SK-N-SH (cell line): Measurements from ENCODE around the gene SH3PXD2A. TPM values are rescaled to one million over a fixed set of nuclear protein-coding genes. Genes with fewer than 3 reads are reported as not detected.

Experiments used
- CTCF ChIA-PET: fragments of 300-600, 350-600 bp; formaldehyde crosslinking; extraction: SDS; loops from one replicate; lab custom pipeline; 2021; lab: Yijun Ruan, JAX
- POLR2A ChIA-PET: fragments of 350-600 bp; sonication (Branson Sonifier 250); formaldehyde crosslinking; extraction: SDS; loops from one replicate; lab custom pipeline; 2020; ENCODE audit warnings: antibody characterized with exemption, inconsistent platforms; lab: Yijun Ruan, JAX
- DNase-seq: peaks from one replicate; pipeline ENCODE4 v3.0.0; 2012
- H2AFZ ChIP-seq: fragments of 200-600 bp; sonication (generic); 2 replicates; pipeline ENCODE4 v1.8.1; 2016; ENCODE audit warnings: antibody characterized with exemption, mild to moderate bottlenecking, low read depth
- H3F3A ChIP-seq: fragments of 200-600 bp; sonication (generic); replicated peaks from 2 replicates; pipeline ENCODE3; 2016; ENCODE audit warnings: antibody characterized with exemption, mild to moderate bottlenecking; ENCODE audit not compliant: insufficient read depth
- H3K27ac ChIP-seq, 2 experiments: fragments of 200-500 bp in 1 of 2; fragments of 200-600 bp in 1 of 2; sonication (Bioruptor generic) in 1 of 2; sonication (generic), shearing (Covaris generic) in 1 of 2; 2 replicates each; pipeline versions ENCODE4 v1.5.1 to v1.6.1; 2014 to 2016; ENCODE audit warnings: low read depth in 2 of 2, inconsistent platforms in 1 of 2, low read length in 1 of 2, mild to moderate bottlenecking in 1 of 2, mixed read lengths in 1 of 2
- H3K27me3 ChIP-seq: fragments of 200-600 bp; sonication (generic), shearing (Covaris generic); 2 replicates; pipeline ENCODE4 v1.6.1; 2016; ENCODE audit warnings: mixed run types; ENCODE audit not compliant: insufficient read depth
- H3K36me3 ChIP-seq, 2 experiments: fragments of 200-500 bp in 1 of 2; fragments of 200-600 bp in 1 of 2; sonication (Bioruptor generic) in 1 of 2; sonication (generic) in 1 of 2; replicated peaks in 1 of 2; 2 replicates each; pipeline versions ENCODE3 to v1.5.1; 2014 to 2016; ENCODE audit warnings: low read length in 1 of 2, mild to moderate bottlenecking in 1 of 2; ENCODE audit not compliant: insufficient read depth in 2 of 2, control insufficient read depth in 1 of 2
- H3K4me1 ChIP-seq, 2 experiments: fragments of 200-500 bp in 1 of 2; fragments of 200-600 bp in 1 of 2; sonication (Bioruptor generic) in 1 of 2; sonication (generic), shearing (Covaris generic) in 1 of 2; 2 replicates each; pipeline versions ENCODE4 v1.5.1 to v1.6.1; 2014 to 2016; ENCODE audit warnings: low read depth in 1 of 2, low read length in 1 of 2, mixed run types in 1 of 2; ENCODE audit not compliant: insufficient read depth in 2 of 2, control insufficient read depth in 1 of 2
- H3K4me2 ChIP-seq: fragments of 200-600 bp; sonication (generic), shearing (Covaris generic); 2 replicates; pipeline ENCODE4 v1.6.1; 2017; ENCODE audit warnings: mixed run types
- H3K4me3 ChIP-seq, 2 experiments: fragments of 200-500 bp in 1 of 2; fragments of 200-600 bp in 1 of 2; sonication (Bioruptor generic) in 1 of 2; sonication (generic), shearing (Covaris generic) in 1 of 2; 2 replicates each; pipeline versions ENCODE4 v1.5.1 to v1.8.1; 2014 to 2016; ENCODE audit warnings: low read depth in 2 of 2, inconsistent platforms in 1 of 2, low read length in 1 of 2, mild to moderate bottlenecking in 1 of 2, mixed read lengths in 1 of 2, moderate library complexity in 1 of 2
- H3K79me2 ChIP-seq: fragments of 200-600 bp; sonication (generic); 2 replicates; pipeline ENCODE4 v1.8.1; 2017; ENCODE audit warnings: mild to moderate bottlenecking; ENCODE audit not compliant: insufficient read depth
- H3K9ac ChIP-seq: fragments of 200-600 bp; sonication (generic); 2 replicates; pipeline ENCODE4 v1.6.1; 2017; ENCODE audit warnings: mixed run types
- H3K9me2 ChIP-seq: fragments of 200-600 bp; sonication (generic); 2 replicates; pipeline ENCODE4 v1.6.1; 2017; ENCODE audit warnings: mixed run types
- H3K9me3 ChIP-seq: fragments of 200-600 bp; sonication (generic); 2 replicates; pipeline ENCODE4 v1.6.1; 2017; ENCODE audit warnings: mixed run types, mild to moderate bottlenecking, moderate library complexity
- H4K20me1 ChIP-seq: fragments of 200-600 bp; sonication (generic); 2 replicates; pipeline ENCODE4 v1.6.1; 2017; ENCODE audit warnings: mild to moderate bottlenecking, mixed run types; ENCODE audit not compliant: insufficient read depth
- CTCF ChIP-seq: fragments of 200-600 bp; sonication (generic); IDR thresholded peaks from 2 replicates; pipeline ENCODE4 v1.6.1; 2017; ENCODE audit warnings: antibody characterized with exemption, mild to moderate bottlenecking, moderate library complexity
- EP300 ChIP-seq, 2 experiments: IDR thresholded peaks; 2 replicates each; pipeline versions ENCODE4 v1.4.0 to v1.6.1; 2012; ENCODE audit warnings: borderline replicate concordance in 1 of 2, low read depth in 1 of 2, low read length in 1 of 2
- FOSL2 ChIP-seq: IDR thresholded peaks from 2 replicates; pipeline ENCODE4 v1.4.0; 2012; ENCODE audit warnings: low read depth, mild to moderate bottlenecking, moderate library complexity, borderline replicate concordance
- GABPA ChIP-seq: IDR thresholded peaks from 2 replicates; pipeline ENCODE4 v1.4.0; 2012; ENCODE audit warnings: low read depth, mild to moderate bottlenecking
- GATA2 ChIP-seq: sonication (generic); formaldehyde crosslinking; IDR thresholded peaks from 2 replicates; pipeline ENCODE4 v1.5.0; 2020; ENCODE audit warnings: mild to moderate bottlenecking, missing genetic modification reagents
- JUND ChIP-seq: IDR thresholded peaks from 2 replicates; pipeline ENCODE4 v1.4.0; 2012
- MEF2A ChIP-seq: IDR thresholded peaks from 2 replicates; pipeline ENCODE4 v1.4.0; 2012; ENCODE audit warnings: low read depth, borderline replicate concordance
- NFIC ChIP-seq: IDR thresholded peaks from 2 replicates; pipeline ENCODE4 v1.4.0; 2012; ENCODE audit warnings: borderline replicate concordance
- NRF1 ChIP-seq: IDR thresholded peaks from 2 replicates; pipeline ENCODE4 v1.6.1; 2012; ENCODE audit warnings: low read depth, mild to moderate bottlenecking, low read length
- RAD21 ChIP-seq: IDR thresholded peaks from 2 replicates; pipeline ENCODE4 v1.6.1; 2012; ENCODE audit warnings: mild to moderate bottlenecking, low read length
- RCOR1 ChIP-seq: fragments of 150-350 bp; IDR thresholded peaks from 2 replicates; pipeline ENCODE4 v1.6.1; 2017; ENCODE audit warnings: antibody characterized with exemption, low read length
- REST ChIP-seq: IDR thresholded peaks from 2 replicates; pipeline ENCODE4 v1.6.1; 2012; ENCODE audit warnings: mild to moderate bottlenecking, low read depth, low read length, moderate library complexity
- RXRA ChIP-seq: IDR thresholded peaks from 2 replicates; pipeline ENCODE4 v1.4.0; 2012; ENCODE audit warnings: low read depth, mild to moderate bottlenecking, borderline replicate concordance
- SIN3A ChIP-seq: IDR thresholded peaks from 2 replicates; pipeline ENCODE4 v1.6.1; 2012; ENCODE audit warnings: low read depth, mild to moderate bottlenecking, low read length, moderate library complexity, borderline replicate concordance
- TCF12 ChIP-seq: IDR thresholded peaks from 2 replicates; pipeline ENCODE4 v1.4.0; 2012
- USF1 ChIP-seq: IDR thresholded peaks from 2 replicates; pipeline ENCODE4 v1.4.0; 2012; ENCODE audit warnings: low read depth, borderline replicate concordance
- USF2 ChIP-seq: fragments of 150-350 bp; IDR thresholded peaks from 2 replicates; pipeline ENCODE4 v1.6.1; 2017; ENCODE audit warnings: antibody characterized with exemption, low read length, low read depth, borderline replicate concordance
- YY1 ChIP-seq: IDR thresholded peaks from 2 replicates; pipeline ENCODE4 v1.4.0; 2012; ENCODE audit warnings: low read depth, mild to moderate bottlenecking
- ZBTB33 ChIP-seq: IDR thresholded peaks from 2 replicates; pipeline ENCODE4 v1.4.0; 2012; ENCODE audit warnings: low read depth, borderline replicate concordance
- WGBS: methylation state at CpG from one replicate; pipeline ENCODE4 v1.1.6; 2017; ENCODE audit warnings: low lambda C conversion rate; 5-methylcytosine and 5-hydroxymethylcytosine counted together
- polyA plus RNA-seq, 3 experiments: library from polyadenylated mRNA; depleted of rRNA; stranded (reverse); fragments of >200 nt; gene quantifications; 2 replicates each; pipeline ENCODE4 v1.2.3, GENCODE V29; 2012

SH3PXD2A gene
- polyA plus RNA-seq, 1 of the 3 experiments (the other 2 are of a cell fraction), result 2.5 TPM

GRCh38 chr10:103805781-103806180 is 49.6 kb downstream of the SH3PXD2A start:
- Histone ChIP-seq H3F3A (no peaks in the 10 kb centered on the region), H3K79me2 (no peaks in the 10 kb centered on the region), H3K4me1 (peaks cover 0 to 56% of the 10 kb centered on the region in 2 experiments; a peak in 2 of 4 replicates), H4K20me1 (0 out of 2 replicates have a peak, but pooled peaks cover 8% of the 10 kb centered on the region), H2AFZ (no peak overlapping the region), H3K4me3 (no peak overlapping the region), H3K27me3 (no peaks in the 10 kb centered on the region), H3K4me2 (no peak overlapping the region), H3K27ac (no peak overlapping the region), H3K9ac (no peak overlapping the region), H3K9me3 (no peaks in the 10 kb centered on the region), H3K9me2 (no peaks in the 10 kb centered on the region), H3K36me3 (no peaks in the 10 kb centered on the region)
- CTCF ChIA-PET, result interaction anchor here (1.2 to 1.6 kb wide), 3 partner anchors 9 to 53 kb away, joined by 3 to 4 read pairs (median 3); no protein-coding TSS in a partner anchor
- TF ChIP-seq ZBTB33, result no peak
- no peak for TF ChIP-seq REST
- TF ChIP-seq USF2, result no peak
- TF ChIP-seq GATA2 (CRISPR knock-in tag), result no peak
- no peak for TF ChIP-seq RXRA
- no peak for TF ChIP-seq USF1
- TF ChIP-seq GABPA, result no peak
- TF ChIP-seq RCOR1, result no peak
- TF ChIP-seq YY1, result no peak
- TF ChIP-seq TCF12, result no peak
- no peak for TF ChIP-seq JUND
- TF ChIP-seq NRF1, result no peak
- TF ChIP-seq SIN3A, result no peak
- TF ChIP-seq RAD21, result no peak
- TF ChIP-seq CTCF, result no peak
- no peak for TF ChIP-seq FOSL2
- TF ChIP-seq MEF2A, result no peak
- TF ChIP-seq NFIC, result no peak
- no peak for TF ChIP-seq EP300 (IDR thresholded peaks at IDR 0.05; ENCODE audit: borderline replicate concordance in 1 of 2, low read depth in 1 of 2, low read length in 1 of 2)
- 97% methylated on average over 6 of the region's 6 CpGs for WGBS
- no peak for DNase-seq
- POLR2A ChIA-PET, result no interaction called here
